GM12878 (cell line): ENCODE measurements around the gene TMCO6. TPM values are rescaled to one million over a fixed set of nuclear protein-coding genes. Genes with fewer than 3 reads are reported as not detected.

Source experiments
- ATAC-seq: fragments of 200-7000 bp; cut with Tn5 transposase; 3 replicates; pipeline ENCODE4 v1.9.1; 2020; ENCODE audit warnings: mild to moderate bottlenecking, moderate library complexity
- BruUV-seq: library from RNA; stranded (reverse); fragments of 400-500 nt; replicated peaks from 2 replicates; lab custom pipeline; 2021; lab: Mats Ljungman, UMichigan
- CTCF ChIA-PET: fragments of 300-600 bp; sonication (Branson Sonifier 250); formaldehyde crosslinking; extraction: SDS; loops from one replicate; lab custom pipeline; 2021; ENCODE audit warnings: inconsistent platforms; lab: Yijun Ruan, JAX
- POLR2A ChIA-PET: fragments of 350-600 bp; formaldehyde crosslinking; extraction: SDS; loops from one replicate; lab custom pipeline; 2021; ENCODE audit warnings: inconsistent platforms; lab: Charles Lee
- RAD21 ChIA-PET: fragments of 300-600 bp; sonication (Branson Sonifier 250); formaldehyde crosslinking; loops from one replicate; lab custom pipeline; 2023; ENCODE audit warnings: antibody characterized with exemption; ENCODE audit not compliant: unreplicated experiment; lab: Charles Lee
- SMC1A ChIA-PET: fragments of 300-600 bp; sonication (Branson Sonifier 250); formaldehyde crosslinking; loops from one replicate; lab custom pipeline; 2023; ENCODE audit not compliant: unreplicated experiment, uncharacterized antibody; lab: Charles Lee
- DNase-seq: peaks from one replicate; pipeline ENCODE4 v3.0.0-alpha.2; 2011; ENCODE audit warnings: low read depth, low spot score
- FAIRE-seq: peaks from 3 replicates; lab custom pipeline; 2011; peaks lifted over from hg19 to GRCh38; lab: Jason Lieb, UNC
- H2AFZ ChIP-seq: 2 replicates; pipeline ENCODE4 v1.6.0; 2011; ENCODE audit warnings: low read depth, low read length, control low read depth; ENCODE audit not compliant: control insufficient read depth
- H3K27ac ChIP-seq: 2 replicates; pipeline ENCODE4 v1.5.1; 2011; ENCODE audit warnings: control low read depth; ENCODE audit not compliant: control insufficient read depth, insufficient read depth
- H3K27me3 ChIP-seq, 2 experiments: replicated peaks in 1 of 2; 2 replicates each; pipeline versions ENCODE4 v1.6.0 to v1.6.1; 2011; ENCODE audit warnings: low read length in 1 of 2; ENCODE audit not compliant: control insufficient read depth in 2 of 2, insufficient read depth in 2 of 2
- H3K36me3 ChIP-seq, 2 experiments: 2 replicates each; pipeline ENCODE4 v1.5.1; 2011; ENCODE audit warnings: low read length in 1 of 2; ENCODE audit not compliant: control insufficient read depth in 2 of 2, insufficient read depth in 2 of 2
- H3K4me1 ChIP-seq: 2 replicates; pipeline ENCODE4 v1.6.1; 2011; ENCODE audit warnings: mild to moderate bottlenecking, low read length, moderate library complexity, mixed read lengths; ENCODE audit not compliant: control insufficient read depth, insufficient read depth
- H3K4me2 ChIP-seq: 2 replicates; pipeline ENCODE4 v1.6.0; 2011; ENCODE audit warnings: control low read depth; ENCODE audit not compliant: control insufficient read depth, insufficient read depth
- H3K4me3 ChIP-seq: fragments of 200-600 bp; sonication (generic); 2 replicates; pipeline ENCODE4 v1.5.1; 2016
- H3K79me2 ChIP-seq: 2 replicates; pipeline ENCODE4 v1.6.0; 2011; ENCODE audit warnings: low read length; ENCODE audit not compliant: control insufficient read depth, insufficient read depth
- H3K9ac ChIP-seq: 2 replicates; pipeline ENCODE4 v1.8.0; 2011; ENCODE audit warnings: low read length, control low read depth, mixed read lengths; ENCODE audit not compliant: control insufficient read depth, insufficient read depth
- H3K9me3 ChIP-seq: replicated peaks from 3 replicates; pipeline ENCODE4 v1.5.1; 2011; ENCODE audit warnings: mild to moderate bottlenecking, low read length; ENCODE audit not compliant: control insufficient read depth, insufficient read depth
- H4K20me1 ChIP-seq: 2 replicates; pipeline ENCODE4 v1.6.0; 2011; ENCODE audit not compliant: control insufficient read depth, insufficient read depth
- FOXK2 ChIP-seq: fragments of 450-650 bp; IDR thresholded peaks from 2 replicates; pipeline ENCODE4 v1.6.1; 2017; ENCODE audit warnings: mild to moderate bottlenecking, moderate library complexity
- NFXL1 ChIP-seq: fragments of 450-650 bp; IDR thresholded peaks from 2 replicates; pipeline ENCODE4 v1.6.1; 2017; ENCODE audit warnings: antibody characterized with exemption, mild to moderate bottlenecking, borderline replicate concordance
- POU2F2 ChIP-seq: IDR thresholded peaks from 3 replicates; pipeline ENCODE4 v1.6.1; 2011; ENCODE audit warnings: low read depth, mild to moderate bottlenecking, low read length, borderline replicate concordance
- RB1 ChIP-seq: fragments of 450-650 bp; formaldehyde crosslinking; IDR thresholded peaks from 2 replicates; pipeline ENCODE4 v1.6.1; 2017; ENCODE audit warnings: mild to moderate bottlenecking, borderline replicate concordance
- RCOR1 ChIP-seq: conservative IDR thresholded peaks from 2 replicates; pipeline ENCODE4 v1.6.1; 2012; ENCODE audit warnings: low read depth, low read length, improper control_type of control experiment
- STAT3 ChIP-seq: IDR thresholded peaks from 2 replicates; pipeline ENCODE4 v1.6.1; 2011; ENCODE audit warnings: low read depth, low read length, improper control_type of control experiment
- TAF1 ChIP-seq: IDR thresholded peaks from 2 replicates; pipeline ENCODE4 v1.6.1; 2011; ENCODE audit warnings: mild to moderate bottlenecking, low read depth, low read length, borderline replicate concordance
- WGBS: methylation state at CpG from one replicate; pipeline ENCODE4 v1.1.6; 2016; ENCODE audit warnings: low lambda C conversion rate; ENCODE audit not compliant: insufficient replicate concordance, insufficient coverage; ENCODE audit errors: missing lambda C conversion rate; 5-methylcytosine and 5-hydroxymethylcytosine counted together
- in situ Hi-C: fragments of 300-500 bp; cut with MboI; formaldehyde crosslinking; loops from 9 replicates; pipeline ENCODE4 v1.14.3; 2018; ENCODE audit warnings: mixed read lengths
- intact Hi-C: fragments of 100-400 bp; cut with micrococcal nuclease; formaldehyde crosslinking; loops from one replicate; pipeline ENCODE4 v1.14.2; 2022; ENCODE audit not compliant: unreplicated experiment
- polyA plus RNA-seq, 11 experiments: library from polyadenylated mRNA; depleted of rRNA in 4 of 11; unstranded in 6 of 11; stranded (reverse) in 5 of 11; fragments of >200 nt; fragmentation: Nextera tagmentation in 4 of 11; fragmentation: Illumina TruSeq in 1 of 11; extraction: Ambion mirVana in 4 of 11; extraction: Trizol in 1 of 11; gene quantifications; 1 replicate in 1 of 11; 2 replicates in 10 of 11; pipeline versions ENCODE4 v1.2.1 to v1.2.3, GENCODE V29; 2011 to 2016; ENCODE audit warnings: inconsistent platforms in 2 of 11, missing spikeins in 2 of 11, low read depth in 1 of 11
- total RNA-seq, 4 experiments: library from RNA; depleted of rRNA in 3 of 4; stranded (reverse); fragments of >200 nt in 3 of 4; fragmentation: Illumina TruSeq in 1 of 4; extraction: Trizol in 1 of 4; gene quantifications; 2 replicates each; pipeline versions ENCODE4 v1.2.1 to v1.2.3, GENCODE V29; 2013 to 2021
- TF ChIP-seq, protein P1 (sequence below): IDR thresholded peaks from 2 replicates; pipeline ENCODE4 v1.6.1; 2011; ENCODE audit warnings: mild to moderate bottlenecking, low read depth, low read length, moderate library complexity; ENCODE audit not compliant: insufficient replicate concordance
- TF ChIP-seq, protein P2 (sequence below), 3 experiments: IDR thresholded peaks in 2 of 3; conservative IDR thresholded peaks in 1 of 3; 2 replicates each; pipeline ENCODE4 v1.5.1; 2011; ENCODE audit warnings: low read depth in 3 of 3, low read length in 3 of 3, mild to moderate bottlenecking in 3 of 3, control low read depth in 2 of 3, moderate library complexity in 2 of 3, inconsistent platforms in 1 of 3, mixed read lengths in 1 of 3; ENCODE audit not compliant: control insufficient read depth in 2 of 3, insufficient read depth in 1 of 3; ENCODE audit errors: extremely low read depth in 1 of 3
- TF ChIP-seq, protein P3 (sequence below): IDR thresholded peaks from 2 replicates; pipeline ENCODE4 v1.6.1; 2011; ENCODE audit warnings: borderline replicate concordance, low read depth, mild to moderate bottlenecking, moderate library complexity, low read length; ENCODE audit not compliant: insufficient read depth, poor library complexity, severe bottlenecking
- TF ChIP-seq, protein P4 (sequence below): IDR thresholded peaks from 2 replicates; pipeline ENCODE4 v1.6.1; 2011; ENCODE audit warnings: low read depth, low read length, improper control_type of control experiment, borderline replicate concordance

TMCO6 gene
- total and polyA plus RNA-seq, 10 of the 15 experiments (the other 5 are each of a cell fraction or from before 2014, with no cell fraction given), result 4.1 to 21.6 (median 11.7) TPM

DNA sequence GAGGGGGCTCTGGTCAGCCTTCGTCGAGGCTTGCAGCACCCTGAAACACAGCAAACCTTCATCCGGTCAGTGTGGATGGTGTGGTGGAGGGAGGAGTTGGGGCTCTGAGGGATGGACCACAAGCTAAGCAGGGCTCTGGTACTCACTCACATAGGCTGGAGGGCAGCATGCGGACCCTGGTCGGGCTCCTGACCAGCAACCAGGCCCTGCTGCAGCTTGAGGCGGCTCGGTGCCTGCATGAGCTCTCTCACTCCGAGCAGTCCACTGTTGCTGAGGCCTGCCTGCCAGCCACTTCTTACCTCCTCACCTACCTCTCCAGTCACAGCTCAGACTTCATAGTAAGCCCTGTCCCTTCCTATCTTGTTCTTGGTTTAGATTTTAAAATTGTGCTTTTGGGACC, 2.5 kb downstream of the TMCO6 start:
- CTCF ChIA-PET, result interaction anchor here (1.0 to 1.4 kb wide), 2 partner anchors 24 to 77 kb away, joined by 3 to 4 read pairs; no protein-coding TSS in a partner anchor
- peaks cover 4% of the 10 kb centered on the region for H3K4me1 ChIP-seq
- intact Hi-C loops, result no loop called here
- H3K4me2 ChIP-seq, result no peak overlapping the region
- H3K4me3 ChIP-seq, result no peak overlapping the region
- TF ChIP-seq RCOR1 (no peak), FOXK2 (no peak)
- TF ChIP-seq, protein P1, sequence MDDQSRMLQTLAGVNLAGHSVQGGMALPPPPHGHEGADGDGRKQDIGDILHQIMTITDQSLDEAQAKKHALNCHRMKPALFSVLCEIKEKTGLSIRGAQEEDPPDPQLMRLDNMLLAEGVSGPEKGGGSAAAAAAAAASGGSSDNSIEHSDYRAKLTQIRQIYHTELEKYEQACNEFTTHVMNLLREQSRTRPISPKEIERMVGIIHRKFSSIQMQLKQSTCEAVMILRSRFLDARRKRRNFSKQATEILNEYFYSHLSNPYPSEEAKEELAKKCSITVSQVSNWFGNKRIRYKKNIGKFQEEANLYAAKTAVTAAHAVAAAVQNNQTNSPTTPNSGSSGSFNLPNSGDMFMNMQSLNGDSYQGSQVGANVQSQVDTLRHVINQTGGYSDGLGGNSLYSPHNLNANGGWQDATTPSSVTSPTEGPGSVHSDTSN, result no peak
- TF ChIP-seq, all 136 proteins: peak for 0
- 95% methylated on average over 8 of the region's 8 CpGs for WGBS
- no peaks in the 10 kb centered on the region for H3K27me3 ChIP-seq
- H3K36me3 ChIP-seq, result peaks cover 0 to 11% of the 10 kb centered on the region in 2 experiments; a peak in 2 of 4 replicates
- SMC1A ChIA-PET, result no interaction called here
- RAD21 ChIA-PET, result no interaction called here
- no peak overlapping the region for H3K27ac ChIP-seq
- ATAC-seq (no peak), FAIRE-seq (no peak), DNase-seq (no peak)
- POLR2A ChIA-PET, result interaction anchor here (0.6 kb wide), 1 partner anchor 217 kb away, joined by 5 read pairs; no protein-coding TSS in a partner anchor
- in situ Hi-C loops, result no loop called here
- H3K9ac ChIP-seq, result no peak overlapping the region
- H3K9me3 ChIP-seq, result no peaks in the 10 kb centered on the region
- BruUV-seq, result no TSS peak
- peaks cover 17% of the 10 kb centered on the region for H3K79me2 ChIP-seq
- H2AFZ ChIP-seq, result no peak overlapping the region
- no peaks in the 10 kb centered on the region for H4K20me1 ChIP-seq

DNA sequence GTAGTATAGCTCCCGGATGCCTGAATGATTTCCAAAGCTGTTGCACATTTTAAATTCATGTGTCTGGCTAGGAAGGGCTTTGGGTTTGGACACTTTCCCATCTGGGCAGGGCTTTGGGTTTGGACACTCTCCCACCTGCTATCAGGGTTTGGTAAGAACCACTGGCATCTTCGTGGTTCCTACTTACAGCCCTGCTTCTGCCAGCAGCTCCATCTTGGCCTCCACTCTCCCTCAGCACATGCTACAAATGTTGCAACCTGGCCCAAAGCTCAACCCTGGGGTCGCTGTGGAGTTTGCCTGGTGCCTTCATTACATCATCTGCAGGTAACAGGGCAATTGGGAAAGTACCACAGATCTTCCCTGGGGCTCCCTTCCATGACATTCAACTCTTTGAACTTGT, 3.5 kb downstream of the TMCO6 start:
- 40% methylated on average over 3 of the region's 3 CpGs for WGBS
- DNase-seq, result no peak
- intact Hi-C loops (no loop called here), in situ Hi-C loops (no loop called here)
- no peak overlapping the region for H3K4me3 ChIP-seq
- H3K36me3 ChIP-seq, result peaks cover 0 to 11% of the 10 kb centered on the region in 2 experiments; a peak in 2 of 4 replicates
- H3K27me3 ChIP-seq, result no peaks in the 10 kb centered on the region
- H3K9me3 ChIP-seq, result no peaks in the 10 kb centered on the region
- no peaks in the 10 kb centered on the region for H4K20me1 ChIP-seq
- peaks cover 4% of the 10 kb centered on the region for H3K4me1 ChIP-seq
- H3K9ac ChIP-seq, result no peak overlapping the region
- H3K4me2 ChIP-seq, result no peak overlapping the region
- FAIRE-seq, result no peak
- BruUV-seq, result no TSS peak
- no peak overlapping the region for H3K27ac ChIP-seq
- no peak overlapping the region for H2AFZ ChIP-seq
- H3K79me2 ChIP-seq, result peaks cover 25% of the 10 kb centered on the region
- no peak for ATAC-seq
- POLR2A ChIA-PET, result no interaction called here
- SMC1A ChIA-PET, result interaction anchor here (0.9 kb wide), 1 partner anchor 88 kb away, joined by 3 read pairs; no protein-coding TSS in a partner anchor
- RAD21 ChIA-PET, result interaction anchor here (1.1 to 1.3 kb wide), 2 partner anchors 10 to 270 kb away, joined by 3 read pairs; partner anchors contain the start of gene CD14
- CTCF ChIA-PET, result no interaction called here
- TF ChIP-seq STAT3 (no peak), TAF1 (no peak), POU2F2 (no peak), NFXL1 (no peak), RB1 (no peak)
- TF ChIP-seq, protein P2, sequence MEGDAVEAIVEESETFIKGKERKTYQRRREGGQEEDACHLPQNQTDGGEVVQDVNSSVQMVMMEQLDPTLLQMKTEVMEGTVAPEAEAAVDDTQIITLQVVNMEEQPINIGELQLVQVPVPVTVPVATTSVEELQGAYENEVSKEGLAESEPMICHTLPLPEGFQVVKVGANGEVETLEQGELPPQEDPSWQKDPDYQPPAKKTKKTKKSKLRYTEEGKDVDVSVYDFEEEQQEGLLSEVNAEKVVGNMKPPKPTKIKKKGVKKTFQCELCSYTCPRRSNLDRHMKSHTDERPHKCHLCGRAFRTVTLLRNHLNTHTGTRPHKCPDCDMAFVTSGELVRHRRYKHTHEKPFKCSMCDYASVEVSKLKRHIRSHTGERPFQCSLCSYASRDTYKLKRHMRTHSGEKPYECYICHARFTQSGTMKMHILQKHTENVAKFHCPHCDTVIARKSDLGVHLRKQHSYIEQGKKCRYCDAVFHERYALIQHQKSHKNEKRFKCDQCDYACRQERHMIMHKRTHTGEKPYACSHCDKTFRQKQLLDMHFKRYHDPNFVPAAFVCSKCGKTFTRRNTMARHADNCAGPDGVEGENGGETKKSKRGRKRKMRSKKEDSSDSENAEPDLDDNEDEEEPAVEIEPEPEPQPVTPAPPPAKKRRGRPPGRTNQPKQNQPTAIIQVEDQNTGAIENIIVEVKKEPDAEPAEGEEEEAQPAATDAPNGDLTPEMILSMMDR (IDR thresholded peaks at IDR 0.05 in 2 of 3, conservative IDR thresholded peaks at IDR 0.05 in 1 of 3; ENCODE audit: control insufficient read depth in 2 of 3, extremely low read depth in 1 of 3, insufficient read depth in 1 of 3, low read depth in 3 of 3, low read length in 3 of 3), result no peak
- TF ChIP-seq, protein P3, sequence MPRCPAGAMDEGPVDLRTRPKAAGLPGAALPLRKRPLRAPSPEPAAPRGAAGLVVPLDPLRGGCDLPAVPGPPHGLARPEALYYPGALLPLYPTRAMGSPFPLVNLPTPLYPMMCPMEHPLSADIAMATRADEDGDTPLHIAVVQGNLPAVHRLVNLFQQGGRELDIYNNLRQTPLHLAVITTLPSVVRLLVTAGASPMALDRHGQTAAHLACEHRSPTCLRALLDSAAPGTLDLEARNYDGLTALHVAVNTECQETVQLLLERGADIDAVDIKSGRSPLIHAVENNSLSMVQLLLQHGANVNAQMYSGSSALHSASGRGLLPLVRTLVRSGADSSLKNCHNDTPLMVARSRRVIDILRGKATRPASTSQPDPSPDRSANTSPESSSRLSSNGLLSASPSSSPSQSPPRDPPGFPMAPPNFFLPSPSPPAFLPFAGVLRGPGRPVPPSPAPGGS, result no peak
- TF ChIP-seq, protein P4, sequence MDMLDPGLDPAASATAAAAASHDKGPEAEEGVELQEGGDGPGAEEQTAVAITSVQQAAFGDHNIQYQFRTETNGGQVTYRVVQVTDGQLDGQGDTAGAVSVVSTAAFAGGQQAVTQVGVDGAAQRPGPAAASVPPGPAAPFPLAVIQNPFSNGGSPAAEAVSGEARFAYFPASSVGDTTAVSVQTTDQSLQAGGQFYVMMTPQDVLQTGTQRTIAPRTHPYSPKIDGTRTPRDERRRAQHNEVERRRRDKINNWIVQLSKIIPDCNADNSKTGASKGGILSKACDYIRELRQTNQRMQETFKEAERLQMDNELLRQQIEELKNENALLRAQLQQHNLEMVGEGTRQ, result no peak
